Cardiac muscle cell (in vitro differentiated cells and primary cell): Measurements from ENCODE around the gene NWD2. TPM values are rescaled to one million over a fixed set of nuclear protein-coding genes. Genes with fewer than 3 reads are reported as not detected.

Experiments
- DNase-seq, 2 donors: peaks; one replicate each; pipeline versions ENCODE4 v3.0.0 to v3.0.0-alpha.2; 2010 to 2017; ENCODE audit warnings: low read depth in 1 of 2, low spot score in 1 of 2
- H3K27ac ChIP-seq: fragments of 200-600 bp; sonication (generic); 2 replicates; pipeline ENCODE4 v1.5.1; 2016
- H3K27me3 ChIP-seq: fragments of 200-600 bp; sonication (generic); 2 replicates; pipeline ENCODE4 v1.6.0; 2016; ENCODE audit warnings: control low read depth
- H3K36me3 ChIP-seq: fragments of 200-600 bp; sonication (generic); 2 replicates; pipeline ENCODE4 v1.5.1; 2016; ENCODE audit warnings: control low read depth
- H3K4me1 ChIP-seq: fragments of 200-600 bp; sonication (generic); 2 replicates; pipeline ENCODE4 v1.8.1; 2017; ENCODE audit warnings: low read depth, mild to moderate bottlenecking, mixed run types
- H3K4me3 ChIP-seq: fragments of 200-600 bp; sonication (generic); 2 replicates; pipeline ENCODE4 v1.5.1; 2016; ENCODE audit warnings: mild to moderate bottlenecking
- H3K9me3 ChIP-seq: fragments of 200-600 bp; sonication (generic); 2 replicates; pipeline ENCODE4 v1.5.1; 2017; ENCODE audit warnings: low read depth, mild to moderate bottlenecking, control low read depth
- polyA plus RNA-seq: library from polyadenylated mRNA; unstranded; fragments of >200 nt; fragmentation: Nextera tagmentation; extraction: Ambion mirVana; gene quantifications from 2 replicates; pipeline ENCODE4 v1.2.1, GENCODE V29; 2016
- total RNA-seq: library from RNA; depleted of rRNA; stranded (reverse); fragments of >200 nt; gene quantifications from 2 replicates; pipeline ENCODE4 v1.2.3, GENCODE V29; 2016
- TF ChIP-seq, protein P1 (sequence below): IDR thresholded peaks from 2 replicates; pipeline ENCODE4 v1.5.1; 2012; ENCODE audit warnings: low read depth, mild to moderate bottlenecking, low read length

NWD2 gene
- total and polyA plus RNA-seq, 2 experiments from 2014 or later: 0.06 TPM; not detected in 1

DNA sequence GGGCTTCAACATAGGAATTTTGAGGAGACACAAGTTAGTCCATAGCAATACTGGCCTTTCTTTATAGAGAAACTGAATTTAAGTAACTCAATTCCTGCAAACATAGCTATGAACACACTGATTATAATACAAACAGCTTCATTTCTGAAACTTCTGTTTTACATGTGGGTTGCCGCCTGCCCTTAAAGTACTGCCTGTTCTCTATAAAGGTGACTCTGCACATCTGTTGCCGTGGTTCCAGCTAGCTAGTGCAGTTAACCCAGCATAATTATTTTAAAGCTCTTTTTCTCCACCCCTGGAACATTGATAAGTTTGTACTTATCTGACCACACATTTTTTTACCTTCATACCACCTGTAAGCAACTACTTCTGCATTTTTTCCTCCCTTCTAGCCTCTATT, 177.6 kb downstream of the NWD2 start:
- no peaks in the 10 kb centered on the region for H3K36me3 ChIP-seq
- H3K9me3 ChIP-seq: no peaks in the 10 kb centered on the region
- no peak for DNase-seq
- no peak overlapping the region for H3K4me3 ChIP-seq
- TF ChIP-seq, protein P1, sequence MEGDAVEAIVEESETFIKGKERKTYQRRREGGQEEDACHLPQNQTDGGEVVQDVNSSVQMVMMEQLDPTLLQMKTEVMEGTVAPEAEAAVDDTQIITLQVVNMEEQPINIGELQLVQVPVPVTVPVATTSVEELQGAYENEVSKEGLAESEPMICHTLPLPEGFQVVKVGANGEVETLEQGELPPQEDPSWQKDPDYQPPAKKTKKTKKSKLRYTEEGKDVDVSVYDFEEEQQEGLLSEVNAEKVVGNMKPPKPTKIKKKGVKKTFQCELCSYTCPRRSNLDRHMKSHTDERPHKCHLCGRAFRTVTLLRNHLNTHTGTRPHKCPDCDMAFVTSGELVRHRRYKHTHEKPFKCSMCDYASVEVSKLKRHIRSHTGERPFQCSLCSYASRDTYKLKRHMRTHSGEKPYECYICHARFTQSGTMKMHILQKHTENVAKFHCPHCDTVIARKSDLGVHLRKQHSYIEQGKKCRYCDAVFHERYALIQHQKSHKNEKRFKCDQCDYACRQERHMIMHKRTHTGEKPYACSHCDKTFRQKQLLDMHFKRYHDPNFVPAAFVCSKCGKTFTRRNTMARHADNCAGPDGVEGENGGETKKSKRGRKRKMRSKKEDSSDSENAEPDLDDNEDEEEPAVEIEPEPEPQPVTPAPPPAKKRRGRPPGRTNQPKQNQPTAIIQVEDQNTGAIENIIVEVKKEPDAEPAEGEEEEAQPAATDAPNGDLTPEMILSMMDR: no peak
- no peaks in the 10 kb centered on the region for H3K27me3 ChIP-seq
- H3K27ac ChIP-seq: no peak overlapping the region
- H3K4me1 ChIP-seq: no peaks in the 10 kb centered on the region

GRCh38 chr4:37422638-37423037, 178.1 kb downstream of the NWD2 start:
- TF ChIP-seq, protein P1: no peak
- DNase-seq: no peak
- Histone ChIP-seq H3K27me3 (no peaks in the 10 kb centered on the region), H3K4me1 (no peaks in the 10 kb centered on the region), H3K27ac (no peak overlapping the region), H3K36me3 (no peaks in the 10 kb centered on the region), H3K9me3 (no peaks in the 10 kb centered on the region), H3K4me3 (no peak overlapping the region)

- no peak for DNase-seq
- H3K4me1 ChIP-seq: no peaks in the 10 kb centered on the region
- TF ChIP-seq, protein P1: no peak
- no peaks in the 10 kb centered on the region for H3K9me3 ChIP-seq
- H3K27ac ChIP-seq: no peak overlapping the region
- no peaks in the 10 kb centered on the region for H3K36me3 ChIP-seq
- no peaks in the 10 kb centered on the region for H3K27me3 ChIP-seq
- no peak overlapping the region for H3K4me3 ChIP-seq
Observed at GRCh38 chr4:37423310-37423709, 178.8 kb downstream of the NWD2 start.

- DNase-seq: no peak
- H3K4me1 ChIP-seq: no peaks in the 10 kb centered on the region
- TF ChIP-seq, protein P1: no peak
- H3K36me3 ChIP-seq: no peaks in the 10 kb centered on the region
- H3K4me3 ChIP-seq: no peak overlapping the region
- no peak overlapping the region for H3K27ac ChIP-seq
- H3K9me3 ChIP-seq: no peaks in the 10 kb centered on the region
- no peaks in the 10 kb centered on the region for H3K27me3 ChIP-seq
Observed at GRCh38 chr4:37424753-37425152, 180.2 kb downstream of the NWD2 start.

GRCh38 chr4:37425857-37426256, 181.3 kb downstream of the NWD2 start:
- no peaks in the 10 kb centered on the region for H3K4me1 ChIP-seq
- no peaks in the 10 kb centered on the region for H3K27me3 ChIP-seq
- TF ChIP-seq, protein P1: no peak
- no peak overlapping the region for H3K27ac ChIP-seq
- DNase-seq: no peak
- no peaks in the 10 kb centered on the region for H3K9me3 ChIP-seq
- H3K36me3 ChIP-seq: no peaks in the 10 kb centered on the region
- no peak overlapping the region for H3K4me3 ChIP-seq

- Histone ChIP-seq H3K9me3 (no peaks in the 10 kb centered on the region), H3K27me3 (no peaks in the 10 kb centered on the region), H3K4me3 (no peak overlapping the region), H3K36me3 (no peaks in the 10 kb centered on the region), H3K4me1 (no peaks in the 10 kb centered on the region), H3K27ac (no peak overlapping the region)
- DNase-seq: no peak
- TF ChIP-seq, protein P1: no peak
Observed at GRCh38 chr4:37427193-37427592, 182.7 kb downstream of the NWD2 start.
